ENCODE data around the gene FNIP1.
"Not testable (repeated sequence)": the region's sequence is repeated elsewhere in the genome, so short reads cannot be mapped to it uniquely, and the experiment has no call there.

FNIP1 gene

DNA sequence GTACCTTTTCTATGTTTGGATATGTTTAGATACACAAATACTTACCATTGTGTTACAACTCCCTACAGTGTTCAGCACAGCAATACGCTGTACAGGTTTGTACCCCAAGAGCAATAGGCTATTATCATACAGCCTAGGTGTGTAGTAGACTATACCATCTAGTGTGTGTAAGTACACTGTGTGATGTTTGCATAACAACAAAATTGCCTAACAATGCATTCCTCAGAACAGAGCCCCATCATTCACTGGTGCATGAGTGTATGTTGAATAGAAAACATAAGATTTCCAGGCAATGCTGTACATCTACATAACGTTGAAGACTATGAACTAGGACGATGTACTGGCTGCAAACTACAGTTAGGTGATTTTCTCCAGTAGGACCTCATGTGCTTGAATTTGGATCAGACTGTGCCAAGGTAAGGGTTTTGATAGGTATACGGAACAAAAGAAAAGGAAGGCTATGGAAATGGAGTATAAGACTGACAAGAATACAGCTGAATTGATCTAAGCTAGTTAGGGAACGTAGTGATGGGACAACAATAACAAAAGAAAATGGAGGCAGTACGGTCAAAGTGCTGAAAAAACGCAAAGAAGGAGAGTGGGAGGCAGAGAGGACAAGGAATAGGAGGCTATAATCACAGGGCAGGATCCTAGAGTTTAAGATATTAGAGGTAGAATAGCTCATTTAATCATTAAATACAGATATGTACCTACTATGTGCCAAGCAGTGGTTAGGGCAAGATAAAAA is 46.9 kb downstream of the FNIP1 start:
- no peak for DNase-seq

DNA sequence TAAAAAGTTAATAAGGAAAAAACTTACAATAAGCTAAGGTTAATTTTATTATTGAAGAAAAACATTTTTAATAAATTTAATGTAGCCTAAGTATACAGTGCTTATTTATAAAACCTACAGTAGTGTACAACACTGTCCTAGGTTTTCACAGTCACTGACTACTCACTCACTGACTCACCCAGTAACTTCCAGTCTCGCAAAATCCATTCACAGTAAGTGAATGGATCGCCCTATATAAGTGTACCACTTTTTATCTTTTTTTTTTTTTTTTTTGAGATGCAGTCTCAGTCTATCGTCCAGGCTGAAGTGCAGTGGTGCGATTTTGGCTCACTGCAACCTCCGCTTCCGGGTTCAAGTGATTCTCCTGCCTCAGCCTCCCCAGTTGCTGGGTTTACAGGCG is 47.7 kb downstream of the FNIP1 start:
- DNase-seq: no peak

DNA sequence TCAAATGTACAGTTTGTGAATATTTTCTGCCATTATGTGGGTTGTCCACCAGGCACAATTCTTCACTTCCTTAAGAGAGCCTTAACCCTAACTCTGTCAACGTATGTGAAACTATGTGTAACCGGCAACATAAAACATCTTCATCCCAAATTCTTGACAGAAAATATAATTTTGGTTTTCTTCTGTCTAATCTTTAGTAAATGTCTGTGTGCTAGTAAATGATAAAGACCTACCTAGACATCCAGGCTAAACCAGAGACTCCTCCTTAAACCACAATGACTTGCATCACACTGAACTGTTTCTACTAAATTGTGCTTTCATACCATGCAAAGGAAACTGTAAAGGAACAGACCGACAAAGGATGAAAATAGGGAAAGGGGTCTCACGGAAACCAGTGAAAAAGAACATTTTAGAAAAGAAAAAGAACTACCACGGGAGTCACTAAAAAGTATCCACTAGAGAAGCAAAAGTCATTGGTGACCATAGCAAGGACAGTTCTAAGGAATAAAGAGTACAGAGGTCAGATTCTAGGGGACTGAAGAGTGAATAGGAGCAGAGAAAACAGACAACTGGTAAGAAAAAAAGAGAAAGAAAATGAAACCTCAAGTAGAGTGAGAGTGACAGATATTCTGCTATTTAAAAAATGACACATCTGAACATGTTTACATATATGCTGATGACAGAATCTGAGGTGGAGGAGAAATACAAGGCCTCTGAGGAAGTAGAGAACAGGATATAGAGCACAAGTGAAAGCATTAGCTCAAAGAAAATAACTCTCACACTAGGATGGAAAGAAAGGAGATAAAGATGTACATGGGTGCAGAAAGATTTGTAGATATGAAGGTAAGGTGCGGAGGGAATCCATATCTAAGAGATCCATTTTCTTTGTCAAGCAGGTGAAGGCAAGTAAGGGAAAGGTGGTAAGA is 49.4 kb downstream of the FNIP1 start:
- DNase-seq: no peak

DNA sequence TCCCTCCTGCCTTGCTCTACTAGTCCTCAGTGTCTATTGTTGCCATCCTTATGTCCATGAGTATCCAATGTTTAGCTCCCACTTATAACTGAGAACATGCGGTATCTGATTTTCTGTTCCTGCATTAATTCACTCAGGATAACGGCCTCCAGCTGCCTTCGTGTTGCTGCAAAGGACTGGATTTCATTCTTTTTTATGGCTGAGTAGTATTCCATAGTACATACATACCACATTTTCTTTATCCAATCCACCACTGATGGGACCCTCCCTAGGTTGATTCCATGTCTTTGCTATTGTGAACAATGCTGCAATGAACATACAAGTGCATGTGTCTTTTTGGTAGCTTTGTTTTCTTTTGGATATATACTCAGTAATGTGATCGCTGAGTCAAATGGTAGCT is 50.4 kb downstream of the FNIP1 start:
- no peak for DNase-seq

DNA sequence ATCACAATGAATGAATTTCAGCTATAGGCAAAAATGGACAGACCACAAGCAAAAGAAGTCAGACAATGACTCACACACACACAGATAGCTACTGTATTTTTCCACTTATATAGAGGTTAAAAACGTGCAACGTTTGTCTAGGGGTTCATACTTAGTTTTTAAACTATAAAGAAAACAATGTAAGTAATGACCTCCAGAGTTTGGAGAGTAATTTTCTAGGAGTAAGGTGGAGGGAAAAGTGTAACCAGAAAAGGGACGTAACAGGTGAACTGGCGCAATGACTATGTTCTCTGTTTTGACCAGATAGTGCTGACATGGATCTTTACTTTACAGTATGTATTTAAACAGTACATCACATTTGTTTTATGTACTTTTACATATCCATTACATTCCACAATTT is 51.1 kb downstream of the FNIP1 start:
- no peak for DNase-seq

DNA sequence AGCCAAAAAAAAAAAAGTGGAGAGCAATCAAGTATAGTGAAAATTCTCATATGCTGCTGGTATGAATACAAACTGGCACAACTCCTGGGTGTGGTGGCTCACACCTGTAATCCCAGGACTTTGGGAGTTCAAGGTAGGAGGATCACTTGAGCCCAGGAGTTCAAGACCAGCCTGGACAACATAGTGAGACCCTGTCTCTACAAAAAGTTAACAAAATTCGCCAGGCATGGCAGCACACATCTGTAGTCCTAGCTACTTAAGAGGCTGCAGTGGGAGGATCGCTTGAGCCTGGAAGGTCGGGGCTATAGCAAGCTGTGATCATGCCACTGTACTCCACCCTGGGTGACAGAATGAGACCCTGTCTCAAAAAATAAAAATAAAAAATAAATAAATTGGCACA is 51.7 kb downstream of the FNIP1 start:
- no peak for DNase-seq

DNA sequence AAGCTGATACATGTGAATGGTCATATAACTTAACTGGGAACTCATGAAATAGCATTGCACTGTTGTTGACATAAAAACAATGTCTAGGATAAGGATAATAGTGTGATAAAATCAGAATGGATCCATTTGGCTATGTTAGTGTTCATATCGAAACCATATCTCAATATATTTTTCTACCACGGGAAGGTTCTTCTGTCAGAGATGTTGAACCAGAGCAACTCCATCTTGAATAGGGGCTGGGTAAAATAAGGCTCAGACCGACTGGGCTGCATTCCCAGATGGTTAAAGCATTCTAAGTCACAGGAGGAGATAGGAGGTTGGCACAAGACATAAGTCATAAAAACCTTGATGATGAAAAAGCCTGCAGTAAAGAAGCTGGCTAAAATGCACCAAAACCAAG is 56.3 kb downstream of the FNIP1 start:
- DNase-seq: no peak

DNA sequence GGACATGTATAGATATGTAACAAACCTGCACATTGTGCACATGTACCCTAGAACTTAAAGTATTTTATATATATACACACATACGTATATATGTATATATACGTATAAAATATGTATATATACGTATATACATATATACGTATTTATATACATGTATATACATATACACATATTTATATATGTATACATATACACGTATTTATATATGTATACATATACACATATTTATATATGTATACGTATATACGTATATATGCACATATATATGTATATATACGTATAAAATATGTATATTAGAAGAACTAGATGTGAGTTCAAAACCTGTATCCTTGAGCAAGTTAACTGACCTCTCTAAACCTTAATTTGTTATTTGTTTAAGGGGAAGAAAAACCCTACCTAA is 61.4 kb downstream of the FNIP1 start:
- DNase-seq: no peak

DNA sequence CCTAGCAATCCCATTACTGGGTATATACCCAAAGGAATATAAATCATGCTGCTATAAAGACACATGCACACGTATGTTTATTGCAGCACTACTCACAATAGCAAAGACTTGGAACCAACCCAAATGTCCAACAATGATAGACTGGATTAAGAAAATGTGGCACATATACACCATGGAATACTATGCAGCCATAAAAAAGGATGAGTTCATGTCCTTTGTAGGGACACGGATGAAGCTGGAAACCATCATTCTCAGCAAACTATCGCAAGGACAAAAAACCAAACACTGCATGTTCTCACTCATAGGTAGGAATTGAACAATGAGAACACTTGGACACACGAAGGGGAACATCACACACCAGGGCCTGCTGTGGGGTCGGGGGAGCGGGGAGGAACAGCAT is 61.9 kb downstream of the FNIP1 start:
- DNase-seq: not testable (repeated sequence)

DNA sequence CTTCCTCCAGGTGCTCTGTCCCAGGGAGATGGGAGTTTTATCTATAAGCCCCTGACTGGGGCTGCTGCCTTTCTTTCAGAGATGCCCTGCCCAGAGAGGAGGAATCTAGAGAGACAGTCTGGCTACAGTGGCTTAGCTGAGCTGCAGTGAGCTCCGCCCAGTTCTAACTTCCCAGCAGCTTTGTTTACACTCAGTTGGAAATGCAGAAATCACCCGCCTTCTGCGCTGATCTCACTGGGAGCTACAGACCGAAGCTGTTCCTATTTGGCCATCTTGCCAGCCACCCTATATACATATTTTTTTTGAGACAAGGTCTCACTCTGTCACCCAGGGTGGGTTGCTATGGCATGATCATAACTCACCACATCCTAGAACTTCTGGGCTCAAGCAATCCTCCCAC is 67.5 kb downstream of the FNIP1 start:
- DNase-seq: not testable (repeated sequence)

DNA sequence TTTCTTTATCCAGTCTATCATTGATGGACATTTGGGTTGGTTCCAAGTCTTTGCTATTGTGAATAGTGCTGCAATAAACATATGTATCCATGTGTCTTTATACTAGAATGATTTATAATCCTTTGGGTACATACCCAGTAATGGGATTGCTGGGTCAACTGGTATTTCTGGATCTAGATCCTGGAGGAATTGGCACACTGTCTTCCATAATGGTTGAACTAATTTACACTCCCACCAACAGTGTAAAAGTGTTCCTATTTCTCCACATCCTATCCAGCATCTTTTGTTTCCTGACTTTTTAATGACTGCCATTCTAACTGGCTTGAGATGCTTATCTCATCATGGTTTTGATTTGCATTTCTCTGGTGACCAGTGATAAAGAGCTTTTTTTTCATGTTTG is 72.7 kb downstream of the FNIP1 start:
- DNase-seq: not testable (repeated sequence)

DNA sequence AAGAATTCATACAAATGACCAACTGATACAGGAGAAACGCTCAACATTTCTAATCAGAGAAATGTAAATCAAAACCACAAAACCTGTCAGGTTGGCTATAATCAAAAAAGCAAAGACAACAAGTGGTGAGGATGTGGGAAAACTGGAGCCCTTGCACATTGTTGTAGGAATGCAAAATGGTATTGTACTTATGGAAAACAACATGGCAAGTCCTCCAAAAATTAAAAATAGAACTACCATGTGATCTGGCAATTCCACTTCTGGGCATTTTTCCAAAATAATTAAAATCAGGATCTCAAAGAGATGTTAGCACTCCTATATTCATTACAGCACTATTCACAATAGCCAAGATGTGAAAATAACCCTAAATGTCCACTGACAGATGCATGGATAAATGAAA is 76.1 kb downstream of the FNIP1 start:
- DNase-seq: no peak

DNA sequence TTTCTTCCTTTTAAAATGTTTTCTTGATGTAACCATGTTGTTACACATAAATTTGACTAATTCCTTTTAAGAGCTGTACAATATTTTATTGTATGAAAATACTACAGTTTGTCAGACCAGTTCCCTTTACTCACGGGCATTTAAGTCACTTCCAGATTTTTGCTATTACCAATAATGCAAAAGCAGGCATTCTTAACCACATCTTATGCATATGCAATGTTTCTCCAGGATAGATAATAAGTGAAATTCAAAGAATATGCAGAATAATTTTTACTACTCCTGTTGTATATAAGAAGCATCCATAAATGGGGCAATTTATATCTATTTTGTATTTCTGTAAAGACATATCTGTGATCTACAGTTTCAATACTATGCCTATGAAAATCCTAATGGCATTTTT is 77.3 kb downstream of the FNIP1 start:
- no peak for DNase-seq

DNA sequence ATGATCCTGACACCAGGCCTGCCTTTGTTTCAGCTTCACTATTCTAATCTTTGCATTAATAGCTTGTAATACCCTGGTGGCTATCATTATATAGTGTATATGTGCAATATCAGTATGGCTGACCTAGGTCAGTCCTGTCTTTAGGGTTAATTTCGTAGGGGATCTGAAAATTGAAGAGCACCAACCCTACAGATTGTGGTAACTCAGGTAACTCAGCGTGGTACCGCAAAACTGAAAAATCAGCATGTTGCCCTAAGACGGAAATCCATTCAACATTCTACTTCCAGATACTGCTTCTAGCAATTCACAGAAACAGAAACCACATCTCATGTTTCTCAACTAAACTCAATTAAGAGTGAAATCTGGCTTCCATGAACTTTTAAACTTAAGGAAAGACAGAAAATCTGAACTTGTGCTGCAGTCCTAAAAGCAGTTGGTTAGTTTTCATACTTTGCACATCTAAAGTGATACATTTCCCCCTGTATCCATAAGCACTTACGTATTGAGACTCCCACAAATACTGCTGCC is 78.3 kb downstream of the FNIP1 start:
- DNase-seq: no peak

DNA sequence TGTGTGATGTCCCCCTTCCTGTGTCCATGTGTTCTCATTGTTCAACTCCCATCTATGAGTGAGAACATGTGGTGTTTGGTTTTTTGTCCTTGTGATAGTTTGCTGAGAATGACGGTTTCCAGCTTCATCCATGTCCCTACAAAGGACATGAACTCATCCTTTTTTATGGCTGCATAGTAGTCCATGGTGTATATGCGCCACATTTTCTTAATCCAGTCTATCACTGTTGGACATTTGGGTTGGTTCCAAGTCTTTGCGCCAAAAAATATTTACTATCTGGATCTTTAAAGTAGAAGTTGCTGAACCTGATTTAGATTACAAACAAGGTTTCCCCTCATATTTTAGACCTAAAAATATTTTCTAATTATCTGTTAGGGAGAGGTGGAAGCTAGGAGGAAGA is 79.7 kb downstream of the FNIP1 start:
- not testable (repeated sequence) for DNase-seq

DNA sequence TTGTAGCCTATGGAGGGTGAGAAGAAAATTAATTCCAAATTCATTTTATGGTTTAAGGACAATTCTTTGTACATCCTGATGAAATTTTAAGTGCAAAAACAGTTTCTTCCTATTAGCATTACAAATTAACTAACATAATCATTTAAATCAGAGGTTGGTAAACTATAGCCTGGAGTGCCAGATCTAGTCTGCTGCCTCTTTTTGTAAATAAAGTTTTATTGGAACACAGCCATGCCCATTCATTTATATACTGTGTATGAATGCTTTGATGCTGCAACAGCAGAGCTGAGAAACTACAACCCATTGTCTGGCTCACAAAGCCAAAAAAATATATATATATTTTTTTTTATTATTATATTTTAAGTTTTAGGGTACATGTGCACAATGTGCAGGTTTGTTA is 80.2 kb downstream of the FNIP1 start:
- no peak for DNase-seq

DNA sequence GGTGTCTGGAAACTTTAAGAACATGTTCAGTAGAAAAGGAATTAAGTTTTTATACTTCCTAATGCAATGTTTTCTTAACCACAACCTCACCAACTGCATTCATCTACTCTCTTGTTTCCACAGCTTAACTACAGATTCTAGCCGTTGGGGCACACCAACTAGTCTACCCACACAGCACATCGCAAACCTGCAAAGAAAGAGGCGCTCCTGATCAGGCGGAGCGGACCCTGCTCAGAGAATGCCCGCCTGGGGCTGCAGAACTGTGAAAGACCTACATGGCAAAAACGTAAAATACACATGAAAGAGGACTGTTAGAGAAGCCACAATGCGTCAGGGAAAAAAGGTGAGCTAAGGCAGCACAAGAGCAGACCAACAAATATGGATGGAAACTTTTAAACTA is 86.4 kb downstream of the FNIP1 start:
- DNase-seq: no peak

DNA sequence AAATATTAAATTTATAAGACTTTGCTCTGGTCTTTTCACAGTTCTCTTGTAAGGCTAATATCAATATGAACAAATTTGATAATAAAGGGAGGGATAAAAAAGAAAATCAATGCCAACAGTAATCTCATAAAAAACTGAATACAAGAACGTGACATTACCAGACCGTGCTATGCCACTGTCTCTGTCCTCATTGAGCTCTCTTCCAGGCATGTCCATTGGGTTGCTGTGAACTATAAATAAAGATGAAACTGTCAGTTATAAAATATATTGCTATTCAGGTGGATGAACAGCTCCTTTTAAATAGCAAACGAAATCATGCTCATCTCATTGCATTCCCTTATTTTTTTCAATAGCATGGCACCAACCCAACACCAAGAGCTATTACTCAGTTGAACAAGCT is 87.8 kb downstream of the FNIP1 start:
- DNase-seq: no peak

DNA sequence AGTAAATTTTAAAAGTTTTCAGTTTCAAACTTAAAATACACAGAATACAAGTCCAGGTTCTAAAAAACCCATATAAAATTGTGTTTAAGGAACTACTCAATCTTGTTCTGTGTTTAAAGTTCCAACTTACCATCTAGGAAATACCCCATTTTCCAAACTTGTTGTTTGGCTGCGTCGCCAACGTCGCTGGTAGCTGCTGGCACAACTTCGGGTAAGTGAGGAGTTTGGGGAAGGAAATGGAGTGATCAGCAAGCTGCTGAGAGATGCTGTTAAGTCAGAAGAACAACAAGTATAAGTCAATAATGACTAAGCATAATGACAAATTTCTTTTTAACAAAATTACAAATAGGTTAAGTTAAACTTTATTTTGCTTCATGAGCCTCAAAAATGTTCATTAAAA is 90.5 kb downstream of the FNIP1 start:
- no peak for DNase-seq

DNA sequence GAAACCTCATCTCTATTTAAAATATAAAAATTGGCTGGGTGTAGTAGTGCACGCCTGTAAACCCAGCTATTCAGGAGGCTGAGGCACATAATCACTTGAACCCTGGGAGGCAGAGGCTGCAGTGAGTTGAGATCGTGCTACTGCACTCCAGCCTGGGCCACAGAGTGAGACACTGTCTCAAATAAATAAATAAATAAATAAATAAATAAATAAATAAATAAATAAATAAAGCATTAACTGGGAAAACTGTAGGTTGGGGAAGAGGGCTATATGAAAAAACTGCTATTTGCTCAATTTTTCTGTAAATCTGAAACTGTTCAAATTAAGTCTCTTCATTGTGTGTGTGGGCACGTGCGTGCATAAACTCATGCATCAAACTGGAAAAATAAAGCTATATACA is 101.9 kb downstream of the FNIP1 start:
- DNase-seq: no peak

DNA sequence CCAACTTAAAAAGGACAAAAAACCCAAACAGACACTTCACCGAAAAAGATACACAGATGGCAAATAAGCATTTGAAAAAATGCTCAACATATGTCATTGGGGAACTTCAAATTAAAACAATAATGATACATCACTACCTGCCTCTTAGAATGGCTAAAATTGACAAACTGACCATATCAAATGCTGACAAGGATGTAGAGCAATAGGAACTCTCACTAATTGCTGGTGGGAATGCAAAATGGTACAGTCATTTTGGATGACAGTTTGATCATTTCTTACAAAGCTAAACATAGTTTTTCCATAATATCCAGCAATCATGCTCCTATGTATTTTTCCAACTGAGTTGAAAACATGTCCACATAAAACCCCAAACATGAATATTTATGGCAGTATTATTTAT is 102.9 kb downstream of the FNIP1 start:
- no peak for DNase-seq

DNA sequence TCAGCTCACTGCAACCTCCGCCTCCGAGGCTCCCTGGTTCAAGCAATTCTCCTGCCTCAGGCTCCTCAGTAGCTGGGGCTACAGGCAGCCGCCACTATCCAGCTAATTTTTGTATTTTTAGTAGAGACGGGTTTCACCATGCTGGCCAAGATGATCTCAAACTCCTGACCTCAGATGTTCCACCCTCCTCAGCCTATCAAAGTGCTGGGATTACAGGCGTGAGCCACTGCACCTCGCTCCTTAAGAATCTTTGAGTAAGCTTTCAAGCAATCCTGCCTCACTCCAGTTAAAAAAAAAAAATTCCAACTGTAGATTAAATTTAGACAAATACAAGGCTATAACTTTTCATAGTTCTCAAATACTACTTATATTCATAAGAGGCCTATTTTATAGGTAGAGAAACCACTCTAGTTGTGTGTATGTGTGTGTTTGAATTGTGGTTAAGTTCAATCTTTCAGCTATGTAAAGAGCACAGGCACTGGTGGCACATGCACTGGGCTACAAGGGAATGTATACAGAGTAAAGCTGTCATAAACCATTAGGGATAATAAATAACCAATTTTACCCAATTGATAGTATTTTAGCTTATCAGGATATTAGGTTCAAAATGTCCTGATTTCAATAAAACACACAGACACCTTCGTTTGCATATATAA is 111.2 kb downstream of the FNIP1 start:
- no peak for DNase-seq

DNA sequence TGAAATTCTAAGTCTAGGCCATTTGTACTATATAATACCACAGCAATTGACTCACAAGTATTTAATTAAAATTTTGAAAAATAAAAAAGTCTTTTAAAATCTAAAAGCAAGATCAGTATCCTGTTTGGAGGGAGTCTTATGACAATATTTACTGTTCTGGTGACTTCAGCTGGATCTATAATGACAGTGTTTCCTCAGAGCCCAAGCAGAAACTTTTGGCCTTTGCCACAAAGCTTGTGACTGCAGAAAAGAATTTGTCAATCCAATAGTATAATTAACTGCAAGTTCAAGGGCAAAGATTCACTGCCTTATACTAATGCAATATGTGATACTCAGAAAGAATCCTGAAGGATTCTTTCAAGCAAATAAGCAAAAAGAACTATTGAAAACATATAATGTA is 112.2 kb downstream of the FNIP1 start:
- DNase-seq: no peak

DNA sequence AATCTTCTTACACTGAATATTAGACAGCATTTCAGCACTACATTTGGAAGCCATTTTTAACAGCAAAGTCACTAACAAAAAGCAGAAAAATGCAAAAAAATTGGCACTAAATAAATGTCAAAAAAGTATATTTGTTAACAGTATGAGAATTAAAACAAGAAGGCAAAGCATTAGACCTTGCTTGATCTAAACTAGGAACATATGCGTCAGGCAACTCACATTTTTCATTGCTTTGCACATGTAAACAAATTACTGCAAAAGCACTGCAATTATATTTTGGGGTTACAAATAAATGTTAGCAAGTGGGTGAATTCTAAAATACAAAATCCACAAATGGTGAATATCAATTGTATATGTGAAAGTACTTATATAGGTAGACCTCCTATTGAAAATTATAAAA is 112.8 kb downstream of the FNIP1 start:
- DNase-seq: no peak
